GM12872 (cell line): Measurements from ENCODE around the gene TMPRSS3.

Experiments
- TF ChIP-seq, protein P1 (sequence below): IDR thresholded peaks from 3 replicates; pipeline ENCODE4 v1.5.1; 2011; ENCODE audit warnings: low read depth, mild to moderate bottlenecking, low read length, moderate library complexity; ENCODE audit not compliant: insufficient read depth

Gene TMPRSS3

GRCh38 chr21:42367367-42368165 is 28.3 kb downstream of the TMPRSS3 start:
- TF ChIP-seq, protein P1, sequence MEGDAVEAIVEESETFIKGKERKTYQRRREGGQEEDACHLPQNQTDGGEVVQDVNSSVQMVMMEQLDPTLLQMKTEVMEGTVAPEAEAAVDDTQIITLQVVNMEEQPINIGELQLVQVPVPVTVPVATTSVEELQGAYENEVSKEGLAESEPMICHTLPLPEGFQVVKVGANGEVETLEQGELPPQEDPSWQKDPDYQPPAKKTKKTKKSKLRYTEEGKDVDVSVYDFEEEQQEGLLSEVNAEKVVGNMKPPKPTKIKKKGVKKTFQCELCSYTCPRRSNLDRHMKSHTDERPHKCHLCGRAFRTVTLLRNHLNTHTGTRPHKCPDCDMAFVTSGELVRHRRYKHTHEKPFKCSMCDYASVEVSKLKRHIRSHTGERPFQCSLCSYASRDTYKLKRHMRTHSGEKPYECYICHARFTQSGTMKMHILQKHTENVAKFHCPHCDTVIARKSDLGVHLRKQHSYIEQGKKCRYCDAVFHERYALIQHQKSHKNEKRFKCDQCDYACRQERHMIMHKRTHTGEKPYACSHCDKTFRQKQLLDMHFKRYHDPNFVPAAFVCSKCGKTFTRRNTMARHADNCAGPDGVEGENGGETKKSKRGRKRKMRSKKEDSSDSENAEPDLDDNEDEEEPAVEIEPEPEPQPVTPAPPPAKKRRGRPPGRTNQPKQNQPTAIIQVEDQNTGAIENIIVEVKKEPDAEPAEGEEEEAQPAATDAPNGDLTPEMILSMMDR = no peak

GRCh38 chr21:42366292-42367010 is 29.4 kb downstream of the TMPRSS3 start, which contains the start of gene TFF1:
TFF1 (minus strand) TSS chr21:42366535; CDS start chr21:42366495, 40 bp downstream.
- TF ChIP-seq, protein P1 = no peak

DNA sequence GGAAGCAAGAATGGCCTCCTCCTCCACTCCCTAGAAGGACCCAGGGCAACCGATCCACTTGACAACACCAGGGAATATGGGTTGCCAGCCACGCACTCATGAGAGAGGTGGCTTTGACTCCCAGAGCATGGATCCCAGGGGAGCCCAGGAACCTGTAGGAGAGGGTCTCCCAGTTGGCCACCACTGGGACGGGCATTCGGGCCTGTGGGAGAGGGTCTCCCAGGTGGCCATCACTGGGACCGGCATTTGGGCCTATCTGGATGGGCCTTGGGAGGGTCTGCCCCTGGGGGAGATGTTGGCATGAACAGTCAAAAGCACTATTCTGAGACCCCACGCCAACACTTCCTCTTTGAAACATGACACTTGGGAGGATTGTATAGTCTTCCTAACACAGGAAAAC is 30.1 kb downstream of the TMPRSS3 start:
- TF ChIP-seq, protein P1 = no peak

- TF ChIP-seq, protein P1 = no peak
Measured at GRCh38 chr21:42364304-42364865, 31.5 kb downstream of the TMPRSS3 start.

GRCh38 chr21:42363312-42363711 is 32.5 kb downstream of the TMPRSS3 start:
- TF ChIP-seq, protein P1 = no peak

DNA sequence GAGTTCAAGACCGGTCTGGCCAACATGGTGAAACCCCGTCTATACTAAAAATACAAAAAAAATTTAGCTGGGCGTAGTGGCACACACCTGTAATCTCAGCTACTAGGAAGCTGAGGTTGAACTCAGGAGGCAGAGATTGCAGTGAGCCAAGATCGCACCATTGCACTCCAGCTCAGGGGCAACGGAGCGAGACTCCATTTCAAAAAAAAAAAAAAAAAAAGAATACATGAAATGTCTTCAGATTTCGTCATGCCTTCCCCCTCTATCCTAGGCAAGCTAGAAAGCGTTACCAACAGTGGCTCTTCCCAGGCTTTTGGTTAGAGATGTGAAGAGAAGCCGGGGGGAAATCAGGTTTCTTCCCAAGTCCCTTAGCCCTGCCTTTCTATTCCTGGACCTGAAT is 33.2 kb downstream of the TMPRSS3 start:
- TF ChIP-seq, protein P1 = no peak

DNA sequence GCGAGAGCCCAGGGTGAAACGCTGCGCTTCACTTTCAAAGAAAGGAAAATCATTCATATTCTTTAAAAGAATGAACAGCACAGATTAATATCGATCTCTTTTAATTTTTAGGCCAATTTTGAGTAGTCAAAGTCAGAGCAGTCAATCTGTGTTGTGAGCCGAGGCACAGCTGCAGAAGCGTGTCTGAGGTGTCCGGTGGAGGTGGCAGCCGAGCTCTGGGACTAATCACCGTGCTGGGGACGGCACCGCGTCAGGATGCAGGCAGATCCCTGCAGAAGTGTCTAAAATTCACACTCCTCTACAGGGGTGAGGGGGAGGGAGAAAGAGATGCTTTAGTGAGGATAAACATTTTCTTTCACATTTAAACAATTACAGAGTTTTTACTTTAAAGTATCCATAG is 33.7 kb downstream of the TMPRSS3 start:
- TF ChIP-seq, protein P1 = no peak
